Measurements from ENCODE around the gene TECR. TPM values are rescaled to one million over a fixed set of nuclear protein-coding genes. Genes with fewer than 3 reads are reported as not detected.
"Not testable (repeated sequence)": the region's sequence is repeated elsewhere in the genome, so short reads cannot be mapped to it uniquely, and the experiment has no call there.

The TECR gene
- total and polyA plus RNA-seq, 4 donors: 40.1 to 112 (median 60.5) TPM

- Histone ChIP-seq H3K4me1 (ENCODE audit: control insufficient read depth in 1 of 2, insufficient read depth in 2 of 2, low read length in 2 of 2) (no peaks in the 10 kb centered on the region), H3K4me3 (ENCODE audit: low read length in 2 of 2) (no peak overlapping the region), H3K36me3 (ENCODE audit: control insufficient read depth in 1 of 2, insufficient read depth in 2 of 2, low read length in 1 of 2) (no peaks in the 10 kb centered on the region), H3K27ac (ENCODE audit: low read depth in 1 of 2, low read length in 2 of 2) (peak overlapping the region; percentile 23 to 64), H3K9me3 (ENCODE audit: control insufficient read depth, low read length) (no peaks in the 10 kb centered on the region), H3K27me3 (ENCODE audit: control insufficient read depth in 1 of 2, insufficient read depth in 2 of 2, low read length in 1 of 2) (no peaks in the 10 kb centered on the region)
- intact Hi-C loops (cut with DNase I): no loop called here
- ATAC-seq (ENCODE audit: low FRiP score): peak; percentile 60
- WGBS, 2 donors: 6 to 11% methylated on average over 22 of the region's 22 CpGs
- DNase-seq: peak; percentile 82 to 84
Observed at GRCh38 chr19:14561847-14562351, 32.5 kb downstream of the TECR start.

GRCh38 chr19:14562660-14563589 lies 33.5 kb downstream of the TECR start:
- Histone ChIP-seq H3K4me3 (ENCODE audit: low read length in 2 of 2) (no peak overlapping the region), H3K4me1 (ENCODE audit: control insufficient read depth in 1 of 2, insufficient read depth in 2 of 2, low read length in 2 of 2) (no peaks in the 10 kb centered on the region), H3K27ac (ENCODE audit: low read depth in 1 of 2, low read length in 2 of 2) (peak overlapping the region in 1 of 2 donors; percentile 64), H3K9me3 (ENCODE audit: control insufficient read depth, low read length) (no peaks in the 10 kb centered on the region), H3K36me3 (ENCODE audit: control insufficient read depth in 1 of 2, insufficient read depth in 2 of 2, low read length in 1 of 2) (no peaks in the 10 kb centered on the region), H3K27me3 (ENCODE audit: control insufficient read depth in 1 of 2, insufficient read depth in 2 of 2, low read length in 1 of 2) (no peaks in the 10 kb centered on the region)
- DNase-seq (no peak), ATAC-seq (ENCODE audit: low FRiP score) (no peak)
- intact Hi-C loops (cut with DNase I): no loop called here
- WGBS, 2 donors: 80 to 85% methylated on average over 20 to 23 of the region's 23 CpGs

DNA sequence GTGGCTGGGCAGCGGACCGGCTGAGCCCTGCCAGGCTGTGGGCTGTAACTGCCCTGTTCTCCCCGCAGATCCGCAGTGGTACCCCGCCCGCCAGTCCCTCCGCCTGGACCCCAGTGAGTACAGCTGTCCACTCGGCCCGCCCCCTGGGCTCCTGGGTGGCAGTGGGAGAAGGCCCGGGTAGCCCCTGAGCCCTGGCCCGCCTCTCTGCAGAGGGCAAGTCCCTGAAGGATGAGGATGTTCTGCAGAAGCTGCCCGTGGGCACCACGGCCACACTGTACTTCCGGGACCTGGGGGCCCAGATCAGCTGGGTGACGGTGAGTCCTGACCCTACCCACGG lies 34.2 kb downstream of the TECR start:
- H3K27me3 ChIP-seq (ENCODE audit: control insufficient read depth in 1 of 2, insufficient read depth in 2 of 2, low read length in 1 of 2): no peaks in the 10 kb centered on the region
- H3K27ac ChIP-seq (ENCODE audit: low read depth in 1 of 2, low read length in 2 of 2): no peak overlapping the region
- H3K36me3 ChIP-seq (ENCODE audit: control insufficient read depth in 1 of 2, insufficient read depth in 2 of 2, low read length in 1 of 2): no peaks in the 10 kb centered on the region
- ATAC-seq (ENCODE audit: low FRiP score) (no peak), DNase-seq (no peak)
- H3K4me3 ChIP-seq (ENCODE audit: low read length in 2 of 2): no peak overlapping the region
- intact Hi-C loops (cut with DNase I): no loop called here
- no peaks in the 10 kb centered on the region for H3K9me3 ChIP-seq (ENCODE audit: control insufficient read depth, low read length)
- WGBS, 2 donors: 92 to 95% methylated on average over 16 of the region's 16 CpGs
- H3K4me1 ChIP-seq (ENCODE audit: control insufficient read depth in 1 of 2, insufficient read depth in 2 of 2, low read length in 2 of 2): no peaks in the 10 kb centered on the region

DNA sequence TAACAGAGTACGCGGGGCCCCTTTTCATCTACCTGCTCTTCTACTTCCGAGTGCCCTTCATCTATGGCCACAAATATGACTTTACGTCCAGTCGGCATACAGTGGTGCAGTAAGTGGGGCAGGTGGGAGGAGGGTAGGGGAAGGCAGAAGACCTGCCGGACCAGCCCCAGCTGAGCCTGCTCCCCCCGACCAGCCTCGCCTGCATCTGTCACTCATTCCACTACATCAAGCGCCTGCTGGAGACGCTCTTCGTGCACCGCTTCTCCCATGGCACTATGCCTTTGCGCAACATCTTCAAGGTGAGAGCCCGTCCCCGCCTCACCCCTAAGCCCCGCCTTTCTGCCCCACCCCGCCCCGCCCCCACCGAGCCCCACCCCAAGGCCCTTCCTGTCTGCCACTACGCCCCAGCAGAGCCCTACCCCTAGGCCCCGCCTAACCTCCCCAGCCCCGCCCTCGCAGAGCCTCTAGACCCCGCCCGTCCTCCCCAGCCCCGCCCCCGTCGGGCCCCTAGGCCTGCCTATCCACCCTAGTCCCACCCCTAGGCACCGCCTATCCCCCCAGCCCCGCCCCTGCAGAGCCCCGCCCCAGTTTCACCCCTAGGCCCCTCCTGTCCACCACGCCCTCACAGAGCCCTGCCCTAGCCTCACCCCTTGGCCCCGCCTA lies 34.7 kb downstream of the TECR start:
- peak in 1 of 2 donors; percentile 55 for DNase-seq
- ATAC-seq (ENCODE audit: low FRiP score): no peak
- Histone ChIP-seq H3K4me3 (ENCODE audit: low read length in 2 of 2) (no peak overlapping the region), H3K27ac (ENCODE audit: low read depth in 1 of 2, low read length in 2 of 2) (no peak overlapping the region), H3K9me3 (ENCODE audit: control insufficient read depth, low read length) (no peaks in the 10 kb centered on the region), H3K36me3 (ENCODE audit: control insufficient read depth in 1 of 2, insufficient read depth in 2 of 2, low read length in 1 of 2) (no peaks in the 10 kb centered on the region), H3K4me1 (ENCODE audit: control insufficient read depth in 1 of 2, insufficient read depth in 2 of 2, low read length in 2 of 2) (no peaks in the 10 kb centered on the region), H3K27me3 (ENCODE audit: control insufficient read depth in 1 of 2, insufficient read depth in 2 of 2, low read length in 1 of 2) (no peaks in the 10 kb centered on the region)
- intact Hi-C loops (cut with DNase I): no loop called here
- WGBS, 2 donors: 64 to 66% methylated on average over 25 to 33 of the region's 33 CpGs

GRCh38 chr19:14564652-14565297 lies 35.4 kb downstream of the TECR start:
- H3K36me3 ChIP-seq (ENCODE audit: control insufficient read depth in 1 of 2, insufficient read depth in 2 of 2, low read length in 1 of 2); H3K9me3 ChIP-seq (ENCODE audit: control insufficient read depth, low read length); H3K4me3 ChIP-seq (ENCODE audit: low read length in 2 of 2); H3K4me1 ChIP-seq (ENCODE audit: control insufficient read depth in 1 of 2, insufficient read depth in 2 of 2, low read length in 2 of 2); intact Hi-C loops (cut with DNase I); DNase-seq; H3K27me3 ChIP-seq (ENCODE audit: control insufficient read depth in 1 of 2, insufficient read depth in 2 of 2, low read length in 1 of 2); ATAC-seq (ENCODE audit: low FRiP score); H3K27ac ChIP-seq (ENCODE audit: low read depth in 1 of 2, low read length in 2 of 2): not testable (repeated sequence)
- 79% methylated on average over 22 of the region's 22 CpGs for WGBS, 2 donors

DNA sequence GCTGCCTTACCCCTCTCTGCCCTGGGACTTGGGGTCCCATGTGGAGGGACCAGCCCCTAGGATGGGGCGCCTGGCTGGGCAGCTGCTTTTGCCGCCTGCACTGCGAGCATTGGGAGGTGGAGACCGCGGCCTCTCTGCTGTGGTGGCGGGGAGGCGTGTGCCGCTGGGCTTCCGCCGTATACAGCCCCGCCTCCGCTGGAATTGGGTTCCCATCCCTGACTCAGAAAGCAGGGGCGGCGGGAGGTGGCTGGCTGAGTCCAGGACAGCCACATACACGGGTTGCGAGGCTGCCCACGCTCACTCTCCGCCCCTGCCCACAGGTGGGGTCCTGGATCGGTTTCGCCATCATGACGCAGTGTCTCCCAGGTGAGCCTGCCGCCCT lies 35.9 kb downstream of the TECR start:
- intact Hi-C loops (cut with DNase I): no loop called here
- Histone ChIP-seq H3K36me3 (ENCODE audit: control insufficient read depth in 1 of 2, insufficient read depth in 2 of 2, low read length in 1 of 2) (no peaks in the 10 kb centered on the region), H3K27ac (ENCODE audit: low read depth in 1 of 2, low read length in 2 of 2) (no peak overlapping the region), H3K4me3 (ENCODE audit: low read length in 2 of 2) (no peak overlapping the region), H3K9me3 (ENCODE audit: control insufficient read depth, low read length) (no peaks in the 10 kb centered on the region), H3K27me3 (ENCODE audit: control insufficient read depth in 1 of 2, insufficient read depth in 2 of 2, low read length in 1 of 2) (no peaks in the 10 kb centered on the region), H3K4me1 (ENCODE audit: control insufficient read depth in 1 of 2, insufficient read depth in 2 of 2, low read length in 2 of 2) (no peaks in the 10 kb centered on the region)
- no peak for DNase-seq
- no peak for ATAC-seq (ENCODE audit: low FRiP score)
- WGBS, 2 donors: 88 to 90% methylated on average over 20 to 22 of the region's 22 CpGs

DNA sequence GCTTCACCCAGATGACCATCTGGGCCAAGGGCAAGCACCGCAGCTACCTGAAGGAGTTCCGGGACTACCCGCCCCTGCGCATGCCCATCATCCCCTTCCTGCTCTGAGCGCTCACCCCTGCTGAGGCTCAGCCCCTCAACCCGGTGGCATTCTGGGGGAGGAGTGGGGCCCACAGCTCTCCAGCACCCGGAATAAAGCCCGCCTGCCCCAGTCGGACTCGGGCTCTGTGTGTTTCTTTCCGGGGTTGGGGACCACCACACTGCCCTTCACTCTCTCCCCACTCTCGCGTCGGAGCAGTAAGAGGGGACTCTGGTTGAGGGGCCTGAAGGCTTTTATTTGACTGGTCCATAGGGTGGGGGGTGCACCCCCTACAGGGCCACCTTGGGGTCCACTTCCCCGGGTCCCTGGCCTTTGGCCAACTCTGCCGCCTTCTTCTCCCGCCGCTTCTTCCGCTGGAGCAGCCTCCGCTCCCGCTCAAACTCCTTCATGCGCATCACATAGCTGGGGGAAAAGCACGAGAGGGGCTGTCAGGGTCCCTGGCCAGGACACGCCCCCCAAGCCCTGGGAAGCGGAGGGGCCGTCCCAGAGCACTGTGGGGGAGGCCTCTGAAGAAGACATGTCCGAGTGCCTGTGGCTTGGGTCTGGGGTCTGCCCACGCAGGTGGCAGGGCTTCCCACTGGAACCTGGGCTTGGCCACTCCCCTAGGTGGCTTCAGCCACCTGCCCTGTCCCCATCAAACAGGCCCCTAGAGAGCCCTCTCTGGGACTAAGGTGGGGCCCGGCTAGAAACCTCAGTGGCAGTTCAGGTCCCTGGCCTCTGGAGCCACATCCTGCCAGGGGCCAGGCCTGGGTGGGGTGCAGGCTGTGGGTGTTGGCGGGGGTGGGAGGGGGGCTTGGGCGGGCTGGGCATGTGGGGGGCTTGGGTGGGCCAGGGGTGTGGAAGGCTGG lies 36.6 kb downstream of the TECR start:
- H3K27me3 ChIP-seq (ENCODE audit: control insufficient read depth in 1 of 2, insufficient read depth in 2 of 2, low read length in 1 of 2): no peaks in the 10 kb centered on the region
- DNase-seq: no peak
- H3K36me3 ChIP-seq (ENCODE audit: control insufficient read depth in 1 of 2, insufficient read depth in 2 of 2, low read length in 1 of 2): no peaks in the 10 kb centered on the region
- no peak overlapping the region for H3K27ac ChIP-seq (ENCODE audit: low read depth in 1 of 2, low read length in 2 of 2)
- H3K9me3 ChIP-seq (ENCODE audit: control insufficient read depth, low read length): no peaks in the 10 kb centered on the region
- peaks cover 0 to 2% of the 10 kb centered on the region in 2 donors for H3K4me1 ChIP-seq (ENCODE audit: control insufficient read depth in 1 of 2, insufficient read depth in 2 of 2, low read length in 2 of 2)
- intact Hi-C loops (cut with DNase I): no loop called here
- WGBS, 2 donors: 84% methylated on average over 25 to 29 of the region's 31 CpGs
- H3K4me3 ChIP-seq (ENCODE audit: low read length in 2 of 2): no peak overlapping the region
- no peak for ATAC-seq (ENCODE audit: low FRiP score)

DNA sequence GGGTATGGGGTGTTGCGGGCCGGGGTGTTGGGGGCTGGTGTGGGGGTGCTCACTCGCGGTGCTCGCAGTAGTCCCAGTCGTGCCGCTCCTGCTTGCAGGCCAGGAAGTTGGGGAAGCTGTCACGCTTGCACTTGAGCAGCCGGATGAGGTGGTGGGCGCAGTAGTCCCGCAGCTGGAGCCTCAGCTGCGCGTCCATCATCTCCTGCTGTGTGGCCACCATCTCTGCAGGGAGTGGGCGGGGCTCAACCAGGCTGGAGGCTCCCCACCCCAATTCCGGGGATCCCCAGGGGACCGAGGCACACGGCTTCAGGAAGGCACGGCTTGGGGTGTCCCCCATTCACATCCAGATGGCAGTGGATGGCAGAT lies 37.3 kb downstream of the TECR start:
- no peaks in the 10 kb centered on the region for H3K36me3 ChIP-seq (ENCODE audit: control insufficient read depth in 1 of 2, insufficient read depth in 2 of 2, low read length in 1 of 2)
- intact Hi-C loops (cut with DNase I): no loop called here

More for the DNA sequence above, 37.3 kb downstream of the TECR start:
- H3K9me3 ChIP-seq (ENCODE audit: control insufficient read depth, low read length): no peaks in the 10 kb centered on the region
- 78 to 79% methylated on average over 18 of the region's 18 CpGs for WGBS, 2 donors
- H3K4me3 ChIP-seq (ENCODE audit: low read length in 2 of 2): no peak overlapping the region
- peaks cover 0 to 3% of the 10 kb centered on the region in 2 donors for H3K4me1 ChIP-seq (ENCODE audit: control insufficient read depth in 1 of 2, insufficient read depth in 2 of 2, low read length in 2 of 2)
- ATAC-seq (ENCODE audit: low FRiP score) (no peak), DNase-seq (no peak)
- H3K27ac ChIP-seq (ENCODE audit: low read depth in 1 of 2, low read length in 2 of 2): no peak overlapping the region
- H3K27me3 ChIP-seq (ENCODE audit: control insufficient read depth in 1 of 2, insufficient read depth in 2 of 2, low read length in 1 of 2): no peaks in the 10 kb centered on the region

Data from aorta (tissue), 5 donors.